Measurements from ENCODE around the gene RPS6KA2.

GRCh38 chr6:166439366-166440091 lies 187.5 kb downstream of the RPS6KA2 start:
- TF ChIP-seq CTCF (IDR thresholded peaks at IDR 0.05) (no peak), POLR2A (IDR thresholded peaks at IDR 0.05) (no peak)
